Measurements from ENCODE around the gene PIP4K2B.

DNA sequence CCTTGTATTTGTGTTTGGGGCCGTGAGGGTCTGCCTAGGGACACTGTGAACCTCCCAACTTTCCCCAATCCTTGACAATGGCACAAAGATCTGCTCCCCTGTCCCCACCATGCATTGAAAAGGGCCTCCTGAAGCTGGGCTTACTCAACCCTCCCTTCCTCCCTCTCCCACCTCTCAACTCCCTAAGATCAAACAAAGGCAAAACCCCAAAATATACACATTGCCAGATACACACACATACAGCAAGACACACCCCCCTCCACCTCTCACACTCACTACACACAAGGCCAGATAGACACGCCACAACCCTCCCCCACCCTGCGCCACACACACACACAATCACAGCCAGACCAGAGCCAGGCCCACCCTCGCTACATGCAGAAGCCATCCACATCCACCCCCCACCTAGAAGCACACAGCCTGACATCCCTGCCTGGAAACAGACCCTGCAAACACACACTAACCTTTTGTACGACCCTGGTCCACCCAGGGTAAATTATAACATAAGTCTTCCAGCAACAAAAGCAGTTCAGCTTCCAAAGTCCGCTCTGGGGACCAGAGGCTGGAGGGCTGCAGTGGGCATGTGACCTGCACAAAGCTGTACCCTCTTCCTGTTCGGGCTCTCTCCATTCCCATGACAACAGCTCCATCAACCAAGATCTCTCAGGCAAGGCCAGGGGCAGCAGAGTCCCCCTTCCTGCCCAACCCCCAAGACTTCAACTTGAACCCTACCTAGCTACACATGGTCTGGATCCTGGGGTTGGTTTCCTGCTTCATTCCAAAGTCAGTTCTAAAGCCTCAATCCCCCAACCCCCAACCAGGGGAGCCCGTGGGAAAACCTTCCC, 53.1 kb downstream of the PIP4K2B start:
- TF ChIP-seq, protein P1, sequence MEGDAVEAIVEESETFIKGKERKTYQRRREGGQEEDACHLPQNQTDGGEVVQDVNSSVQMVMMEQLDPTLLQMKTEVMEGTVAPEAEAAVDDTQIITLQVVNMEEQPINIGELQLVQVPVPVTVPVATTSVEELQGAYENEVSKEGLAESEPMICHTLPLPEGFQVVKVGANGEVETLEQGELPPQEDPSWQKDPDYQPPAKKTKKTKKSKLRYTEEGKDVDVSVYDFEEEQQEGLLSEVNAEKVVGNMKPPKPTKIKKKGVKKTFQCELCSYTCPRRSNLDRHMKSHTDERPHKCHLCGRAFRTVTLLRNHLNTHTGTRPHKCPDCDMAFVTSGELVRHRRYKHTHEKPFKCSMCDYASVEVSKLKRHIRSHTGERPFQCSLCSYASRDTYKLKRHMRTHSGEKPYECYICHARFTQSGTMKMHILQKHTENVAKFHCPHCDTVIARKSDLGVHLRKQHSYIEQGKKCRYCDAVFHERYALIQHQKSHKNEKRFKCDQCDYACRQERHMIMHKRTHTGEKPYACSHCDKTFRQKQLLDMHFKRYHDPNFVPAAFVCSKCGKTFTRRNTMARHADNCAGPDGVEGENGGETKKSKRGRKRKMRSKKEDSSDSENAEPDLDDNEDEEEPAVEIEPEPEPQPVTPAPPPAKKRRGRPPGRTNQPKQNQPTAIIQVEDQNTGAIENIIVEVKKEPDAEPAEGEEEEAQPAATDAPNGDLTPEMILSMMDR (IDR thresholded peaks at IDR 0.05) = no peak
- TF ChIP-seq POLR2A (IDR thresholded peaks at IDR 0.05) = no peak

All from body of pancreas (tissue), 4 donors.